Caco-2 (cell line): ENCODE results near the gene INO80B. TPM values are rescaled to one million over a fixed set of nuclear protein-coding genes. Genes with fewer than 3 reads are reported as not detected.

Experiments
- BruUV-seq: library from RNA; stranded (reverse); fragments of 400-500 nt; replicated peaks from 2 replicates; lab custom pipeline; 2021; lab: Mats Ljungman, UMichigan
- CTCF ChIA-PET: fragments of 300-600 bp; sonication (Branson Sonifier 250); formaldehyde crosslinking; loops from one replicate; lab custom pipeline; 2022; ENCODE audit warnings: antibody characterized with exemption; lab: Charles Lee
- POLR2A ChIA-PET: fragments of 300-600 bp; sonication (Branson Sonifier 250); formaldehyde crosslinking; loops from one replicate; lab custom pipeline; 2022; ENCODE audit warnings: antibody characterized with exemption; lab: Charles Lee
- DNase-seq, 2 experiments: peaks; one replicate each; pipeline versions ENCODE4 v3.0.0 to v3.0.0-alpha.2; 2020 to 2022
- H3K27me3 ChIP-seq: replicated peaks from 2 replicates; pipeline ENCODE4 v1.6.0; 2011; ENCODE audit warnings: low read length; ENCODE audit not compliant: control insufficient read depth, insufficient read depth
- H3K36me3 ChIP-seq: 2 replicates; pipeline ENCODE4 v1.5.1; 2011; ENCODE audit warnings: low read length; ENCODE audit not compliant: control insufficient read depth, insufficient read depth
- H3K4me1 ChIP-seq: fragments of 250-450 bp; sonication (Bioruptor Pico); 2 replicates; pipeline ENCODE4 v1.5.1; 2020; ENCODE audit warnings: mild to moderate bottlenecking
- H3K4me3 ChIP-seq: 2 replicates; pipeline ENCODE4 v1.5.1; 2011; ENCODE audit warnings: low read depth, mild to moderate bottlenecking, control low read depth, low read length
- H3K9me3 ChIP-seq: fragments of 250-450 bp; sonication (Bioruptor Pico); 2 replicates; pipeline ENCODE4 v1.5.1; 2020; ENCODE audit warnings: mild to moderate bottlenecking, moderate library complexity
- H3K27ac Mint-ChIP-seq: one replicate; pipeline ENCODE4 v1.8.0; 2022; ENCODE audit warnings: mixed read lengths; ENCODE audit not compliant: unreplicated experiment
- H3K27me3 Mint-ChIP-seq: one replicate; pipeline ENCODE4 v1.8.0; 2022; ENCODE audit warnings: mixed read lengths; ENCODE audit not compliant: insufficient read depth, unreplicated experiment
- H3K36me3 Mint-ChIP-seq: one replicate; pipeline ENCODE4 v1.8.0; 2022; ENCODE audit warnings: mild to moderate bottlenecking, mixed read lengths; ENCODE audit not compliant: insufficient read depth, unreplicated experiment
- H3K4me1 Mint-ChIP-seq: one replicate; pipeline ENCODE4 v1.8.0; 2022; ENCODE audit warnings: low read depth, mixed read lengths; ENCODE audit not compliant: unreplicated experiment
- H3K4me3 Mint-ChIP-seq: one replicate; pipeline ENCODE4 v1.8.0; 2022; ENCODE audit warnings: mild to moderate bottlenecking, moderate library complexity, mixed read lengths; ENCODE audit not compliant: unreplicated experiment
- H3K9me3 Mint-ChIP-seq: one replicate; pipeline ENCODE4 v1.8.0; 2022; ENCODE audit warnings: mixed read lengths; ENCODE audit not compliant: unreplicated experiment
- intact Hi-C: fragments of 100-400 bp; cut with micrococcal nuclease; formaldehyde crosslinking; loops from one replicate; pipeline ENCODE4 v1.10.0; 2022; ENCODE audit not compliant: unreplicated experiment
- total RNA-seq: library from RNA; stranded (reverse); gene quantifications from 2 replicates; pipeline ENCODE4 v1.2.3, GENCODE V29; 2022
- TF ChIP-seq, protein P1 (sequence below), 2 experiments: fragments of 200-600 bp in 1 of 2; IDR thresholded peaks; 1 replicate in 1 of 2; 2 replicates in 1 of 2; pipeline versions ENCODE4 v1.5.1 to v1.8.0; 2011 to 2022; ENCODE audit warnings: antibody characterized with exemption in 1 of 2, control low read depth in 1 of 2, inconsistent platforms in 1 of 2, low read depth in 1 of 2, low read length in 1 of 2, mild to moderate bottlenecking in 1 of 2, moderate library complexity in 1 of 2; ENCODE audit not compliant: insufficient read depth in 1 of 2, severe bottlenecking in 1 of 2, unreplicated experiment in 1 of 2

INO80B gene
- total RNA-seq, 1 experiment from 2014 or later, result 25.2 TPM

DNA sequence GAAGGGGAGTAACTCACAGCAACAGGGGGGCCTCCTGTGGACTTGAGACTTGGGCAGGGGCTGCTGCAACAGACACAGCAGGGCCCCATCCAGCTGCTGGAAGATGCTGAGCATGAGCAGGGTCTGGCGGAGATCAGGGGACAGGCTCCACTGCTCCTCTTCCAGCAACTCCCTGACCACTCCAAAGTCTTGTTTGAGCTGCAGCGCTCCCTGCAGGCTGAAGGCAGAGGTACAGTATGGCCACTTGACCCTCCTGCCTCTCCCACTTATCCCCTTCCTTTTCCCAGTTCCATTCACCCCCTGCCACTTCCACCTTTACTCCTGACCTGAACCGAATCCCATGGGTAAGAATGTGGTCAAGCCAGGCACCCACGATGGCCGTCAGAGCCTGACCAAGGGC is 20.0 kb downstream of the INO80B start:
- Histone ChIP-seq H3K36me3 (no peaks in the 10 kb centered on the region), H3K4me1 (peaks cover 4% of the 10 kb centered on the region; the same call in 1 of the 2 replicates), H3K9me3 (no peaks in the 10 kb centered on the region), H3K27me3 (no peaks in the 10 kb centered on the region), H3K4me3 (no peak overlapping the region)
- POLR2A ChIA-PET, result no interaction called here
- intact Hi-C loops, result no loop called here
- no TSS peak for BruUV-seq
- peaks cover 8% of the 10 kb centered on the region for H3K4me1 Mint-ChIP-seq
- no peak for DNase-seq
- no peak overlapping the region for H3K4me3 Mint-ChIP-seq
- no peak overlapping the region for H3K27ac Mint-ChIP-seq
- no peaks in the 10 kb centered on the region for H3K27me3 Mint-ChIP-seq
- CTCF ChIA-PET, result no interaction called here
- H3K36me3 Mint-ChIP-seq, result peaks cover 61% of the 10 kb centered on the region
- no peaks in the 10 kb centered on the region for H3K9me3 Mint-ChIP-seq
- TF ChIP-seq, protein P1, sequence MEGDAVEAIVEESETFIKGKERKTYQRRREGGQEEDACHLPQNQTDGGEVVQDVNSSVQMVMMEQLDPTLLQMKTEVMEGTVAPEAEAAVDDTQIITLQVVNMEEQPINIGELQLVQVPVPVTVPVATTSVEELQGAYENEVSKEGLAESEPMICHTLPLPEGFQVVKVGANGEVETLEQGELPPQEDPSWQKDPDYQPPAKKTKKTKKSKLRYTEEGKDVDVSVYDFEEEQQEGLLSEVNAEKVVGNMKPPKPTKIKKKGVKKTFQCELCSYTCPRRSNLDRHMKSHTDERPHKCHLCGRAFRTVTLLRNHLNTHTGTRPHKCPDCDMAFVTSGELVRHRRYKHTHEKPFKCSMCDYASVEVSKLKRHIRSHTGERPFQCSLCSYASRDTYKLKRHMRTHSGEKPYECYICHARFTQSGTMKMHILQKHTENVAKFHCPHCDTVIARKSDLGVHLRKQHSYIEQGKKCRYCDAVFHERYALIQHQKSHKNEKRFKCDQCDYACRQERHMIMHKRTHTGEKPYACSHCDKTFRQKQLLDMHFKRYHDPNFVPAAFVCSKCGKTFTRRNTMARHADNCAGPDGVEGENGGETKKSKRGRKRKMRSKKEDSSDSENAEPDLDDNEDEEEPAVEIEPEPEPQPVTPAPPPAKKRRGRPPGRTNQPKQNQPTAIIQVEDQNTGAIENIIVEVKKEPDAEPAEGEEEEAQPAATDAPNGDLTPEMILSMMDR (IDR thresholded peaks at IDR 0.05; ENCODE audit: insufficient read depth in 1 of 2, low read depth in 1 of 2, low read length in 1 of 2, severe bottlenecking in 1 of 2, unreplicated experiment in 1 of 2), result peak; percentile 14 to 37

DNA sequence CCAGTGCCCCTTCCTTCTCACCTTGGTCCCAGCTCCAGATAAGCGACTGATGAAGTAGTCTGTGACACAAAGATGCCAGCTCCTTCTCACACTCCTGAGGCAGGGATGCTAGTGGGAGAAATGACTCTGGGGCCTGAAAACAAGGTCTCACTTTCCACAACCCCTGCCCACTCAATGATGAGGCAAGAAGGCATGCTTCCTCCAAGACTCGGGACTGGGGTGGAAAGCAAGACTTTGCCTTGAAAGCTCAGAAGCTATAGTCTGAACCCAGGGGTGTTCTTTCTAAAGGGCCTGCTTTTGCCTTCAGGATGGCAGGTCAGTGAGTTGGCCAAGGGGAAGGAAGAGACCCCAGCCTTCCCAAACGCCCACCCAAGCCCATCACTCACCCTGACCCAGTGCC is 26.5 kb downstream of the INO80B start:
- no TSS peak for BruUV-seq
- Mint-ChIP-seq H3K27ac (peak overlapping the region; percentile 90), H3K4me1 (peaks cover 18% of the 10 kb centered on the region), H3K27me3 (no peaks in the 10 kb centered on the region), H3K36me3 (peaks cover 70% of the 10 kb centered on the region), H3K9me3 (no peaks in the 10 kb centered on the region), H3K4me3 (peak overlapping the region; percentile 82)
- H3K9me3 ChIP-seq, result no peaks in the 10 kb centered on the region
- no peak for DNase-seq
- ChIA-PET CTCF (interaction anchor here (1.7 to 2.0 kb wide), 2 partner anchors 22 to 51 kb away, joined by 6 to 8 read pairs; no protein-coding TSS in a partner anchor), POLR2A (interaction anchor here (0.8 to 1.8 kb wide), 3 partner anchors 18 to 23 kb away, joined by 3 to 7 read pairs (median 3); partner anchors contain the start of genes LBX2 and WBP1)
- intact Hi-C loops, result no loop called here
- H3K27me3 ChIP-seq, result no peaks in the 10 kb centered on the region
- H3K4me1 ChIP-seq, result peaks cover 8% of the 10 kb centered on the region
- H3K36me3 ChIP-seq, result peaks cover 3% of the 10 kb centered on the region; the same call in 1 of the 2 replicates
- H3K4me3 ChIP-seq, result peak overlapping the region; percentile 76
- TF ChIP-seq, protein P1 (IDR thresholded peaks at IDR 0.05; ENCODE audit: insufficient read depth in 1 of 2, low read depth in 1 of 2, low read length in 1 of 2, severe bottlenecking in 1 of 2, unreplicated experiment in 1 of 2), result no peak

DNA sequence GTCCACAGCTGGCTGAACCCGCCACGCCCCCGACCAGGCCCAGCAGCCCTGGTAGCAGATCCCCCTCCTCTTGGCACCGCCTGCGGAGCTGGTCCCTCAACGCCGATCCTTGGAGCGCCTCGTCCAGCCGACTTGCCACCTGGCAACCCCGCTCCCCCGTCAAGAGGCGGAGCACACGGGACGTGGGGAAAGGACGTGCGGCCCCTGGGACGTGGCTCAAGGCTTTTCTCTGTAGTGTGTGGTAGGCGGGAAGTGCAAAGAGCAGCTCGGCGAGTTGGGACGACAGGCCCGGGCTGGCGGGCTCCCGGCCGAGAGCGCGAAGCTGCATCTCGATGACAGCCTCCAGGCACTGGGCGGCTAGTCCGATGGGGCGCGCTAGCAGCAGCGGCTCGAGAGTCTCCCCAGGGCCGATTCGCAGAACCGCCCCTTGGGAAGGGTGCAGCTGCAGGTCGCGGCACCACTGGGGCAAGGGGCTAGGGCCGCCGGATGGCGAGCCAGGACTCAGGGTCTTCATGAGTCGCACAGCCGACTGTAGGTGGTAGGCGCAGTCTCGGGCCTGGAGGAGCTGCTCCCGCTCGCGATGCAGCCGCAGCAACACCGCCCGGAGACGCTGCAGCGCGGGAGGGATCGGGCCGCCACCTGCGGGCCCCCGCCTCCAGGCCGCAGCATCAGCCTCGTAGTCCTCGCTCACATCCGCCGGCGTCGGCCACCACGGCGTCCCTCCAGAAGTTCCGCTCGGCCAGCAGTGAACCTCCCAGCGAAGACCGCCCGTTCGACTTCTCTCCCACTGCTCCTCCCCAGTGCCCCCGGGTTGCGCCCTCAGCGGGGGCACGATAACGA is 27.3 kb downstream of the INO80B start:
- BruUV-seq, result no TSS peak
- no peaks in the 10 kb centered on the region for H3K9me3 ChIP-seq
- H3K4me1 ChIP-seq, result peaks cover 8% of the 10 kb centered on the region
- peak in 1 of 2 experiments; percentile 23 for DNase-seq
- H3K36me3 ChIP-seq, result peaks cover 3% of the 10 kb centered on the region; the same call in 1 of the 2 replicates
- H3K27me3 ChIP-seq, result no peaks in the 10 kb centered on the region
- TF ChIP-seq, protein P1 (IDR thresholded peaks at IDR 0.05; ENCODE audit: insufficient read depth in 1 of 2, low read depth in 1 of 2, low read length in 1 of 2, severe bottlenecking in 1 of 2, unreplicated experiment in 1 of 2), result no peak
- intact Hi-C loops, result loop anchor here (2.0 kb wide), 1 partner anchor 67 kb away; no protein-coding TSS in a partner anchor
- Mint-ChIP-seq H3K4me3 (peak overlapping the region; percentile 82), H3K27ac (peak overlapping the region; percentile 90), H3K9me3 (no peaks in the 10 kb centered on the region), H3K27me3 (no peaks in the 10 kb centered on the region), H3K36me3 (peaks cover 69% of the 10 kb centered on the region), H3K4me1 (peaks cover 25% of the 10 kb centered on the region)
- POLR2A ChIA-PET, result interaction anchor here (0.8 to 1.8 kb wide), 4 partner anchors 9 to 24 kb away, joined by 3 to 7 read pairs (median 4); partner anchors contain the start of genes LBX2 and WBP1
- H3K4me3 ChIP-seq, result peak overlapping the region; percentile 76
- CTCF ChIA-PET, result interaction anchor here (0.6 to 2.0 kb wide), 12 partner anchors 9 to 108 kb away, joined by 3 to 8 read pairs (median 6); partner anchors contain the start of genes MRPL53, PCGF1 and WBP1
